A549 (cell line): ENCODE data around the gene BTBD2. TPM values are rescaled to one million over a fixed set of nuclear protein-coding genes. Genes with fewer than 3 reads are reported as not detected.

Experiments used
- ATAC-seq, 2 experiments: fragments of 200-7000 bp in 1 of 2; fragments of >200 bp in 1 of 2; cut with Nextera tagmentation in 1 of 2; cut with Tn5 transposase in 1 of 2; 3 replicates each; pipeline versions ENCODE4 v1.8.0 to v1.9.1; 2018 to 2020; ENCODE audit warnings: mild to moderate bottlenecking in 1 of 2, moderate library complexity in 1 of 2
- CTCF ChIA-PET: fragments of 300-600 bp; sonication (Branson Sonifier 250); formaldehyde crosslinking; extraction: SDS; loops from one replicate; lab custom pipeline; 2021; ENCODE audit warnings: antibody characterized with exemption, inconsistent platforms; lab: Yijun Ruan, JAX
- POLR2A ChIA-PET: fragments of 350-600 bp; formaldehyde crosslinking; extraction: SDS; loops from one replicate; lab custom pipeline; 2021; ENCODE audit warnings: antibody characterized with exemption, inconsistent platforms; lab: Yijun Ruan, JAX
- DNase-seq, 2 experiments: peaks; one replicate each; pipeline versions ENCODE4 v3.0.0 to v3.0.0-alpha.2; 2011 to 2016; ENCODE audit warnings: low read depth in 1 of 2, low spot score in 1 of 2
- FAIRE-seq: peaks from 2 replicates; lab custom pipeline; 2011; peaks lifted over from hg19 to GRCh38; lab: Jason Lieb, UNC
- H3K27ac ChIP-seq, 2 experiments: fragments of >200 bp; sonication (Bioruptor Twin); formaldehyde crosslinking; 3 replicates each; pipeline ENCODE4 v1.5.1; 2016 to 2017
- H3K4me1 ChIP-seq: fragments of >200 bp; sonication (Bioruptor Twin); formaldehyde crosslinking; 3 replicates; pipeline ENCODE4 v1.6.1; 2016
- H3K4me2 ChIP-seq: fragments of >200 bp; sonication (Bioruptor Twin); formaldehyde crosslinking; 3 replicates; pipeline ENCODE4 v1.6.1; 2016
- H3K4me3 ChIP-seq: fragments of >200 bp; sonication (Bioruptor Twin); formaldehyde crosslinking; 3 replicates; pipeline ENCODE4 v1.5.1; 2016
- H3K9me3 ChIP-seq: fragments of >200 bp; sonication (Bioruptor Twin); formaldehyde crosslinking; 3 replicates; pipeline ENCODE4 v1.6.1; 2016
- CHD4 ChIP-seq: fragments of 200-600 bp; sonication (generic); IDR thresholded peaks from 2 replicates; pipeline ENCODE4 v1.6.1; 2016; ENCODE audit warnings: antibody characterized with exemption, mild to moderate bottlenecking, borderline replicate concordance
- CTCF ChIP-seq: fragments of >200 bp; sonication (Bioruptor Twin); formaldehyde crosslinking; IDR thresholded peaks from 3 replicates; pipeline ENCODE4 v1.5.1; 2016
- E2F6 ChIP-seq: IDR thresholded peaks from 2 replicates; pipeline ENCODE4 v1.6.1; 2012; ENCODE audit warnings: low read depth, borderline replicate concordance
- FOSB ChIP-seq: fragments of 250-450 bp; sonication (Bioruptor Pico); IDR thresholded peaks from 2 replicates; pipeline ENCODE4 v1.5.0; 2020; ENCODE audit warnings: mild to moderate bottlenecking, moderate library complexity
- FOXS1 ChIP-seq: fragments of 250-450 bp; sonication (Bioruptor Pico); IDR thresholded peaks from 2 replicates; pipeline ENCODE4 v1.5.0; 2020; ENCODE audit warnings: mild to moderate bottlenecking, moderate library complexity
- HDAC2 ChIP-seq: fragments of 200-600 bp; sonication (generic); IDR thresholded peaks from 2 replicates; pipeline ENCODE4 v1.6.1; 2016
- HMGXB4 ChIP-seq: fragments of 250-450 bp; sonication (Bioruptor Pico); IDR thresholded peaks from 2 replicates; pipeline ENCODE4 v1.5.0; 2021; ENCODE audit warnings: mild to moderate bottlenecking, moderate library complexity, borderline replicate concordance
- HOXB5 ChIP-seq: fragments of 250-450 bp; sonication (Bioruptor Pico); IDR thresholded peaks from 2 replicates; pipeline ENCODE4 v1.5.0; 2020; ENCODE audit warnings: mild to moderate bottlenecking, moderate library complexity
- JUN ChIP-seq, 2 experiments: fragments of >200 bp; sonication (Bioruptor Twin); formaldehyde crosslinking; IDR thresholded peaks; 2 replicates in 1 of 2; 3 replicates in 1 of 2; pipeline ENCODE4 v1.6.1; 2016 to 2017
- KDM1A ChIP-seq: fragments of 200-600 bp; sonication (generic); IDR thresholded peaks from 2 replicates; pipeline ENCODE4 v1.6.1; 2016; ENCODE audit warnings: low read depth, mild to moderate bottlenecking
- MAX ChIP-seq: IDR thresholded peaks from 2 replicates; pipeline ENCODE4 v1.6.1; 2012
- NFE2L2 ChIP-seq: fragments of 150-350 bp; conservative IDR thresholded peaks from 2 replicates; pipeline ENCODE4 v1.6.1; 2014; ENCODE audit warnings: low read length
- NPAS2 ChIP-seq: fragments of 250-450 bp; sonication (Bioruptor Pico); IDR thresholded peaks from 2 replicates; pipeline ENCODE4 v1.8.0; 2022; ENCODE audit warnings: mild to moderate bottlenecking, moderate library complexity, borderline replicate concordance
- PHF8 ChIP-seq: fragments of 200-600 bp; sonication (generic); IDR thresholded peaks from 2 replicates; pipeline ENCODE4 v1.6.1; 2016; ENCODE audit warnings: low read depth, mild to moderate bottlenecking, antibody characterized with exemption, moderate library complexity, borderline replicate concordance
- POLR2A ChIP-seq: IDR thresholded peaks from 2 replicates; pipeline ENCODE4 v1.6.1; 2012; ENCODE audit warnings: mild to moderate bottlenecking, low read length
- RARB ChIP-seq: fragments of 250-450 bp; sonication (Bioruptor Pico); IDR thresholded peaks from 2 replicates; pipeline ENCODE4 v1.8.0; 2021; ENCODE audit warnings: mild to moderate bottlenecking, moderate library complexity
- SMC3 ChIP-seq: fragments of >200 bp; sonication (Bioruptor Twin); formaldehyde crosslinking; IDR thresholded peaks from 3 replicates; pipeline ENCODE4 v1.6.1; 2018; ENCODE audit warnings: inconsistent platforms
- TP53 ChIP-seq: fragments of 250-450 bp; sonication (Bioruptor Pico); IDR thresholded peaks from 2 replicates; pipeline ENCODE4 v1.5.0; 2021; ENCODE audit warnings: mild to moderate bottlenecking, moderate library complexity
- USF2 ChIP-seq: fragments of 450-650 bp; IDR thresholded peaks from 2 replicates; pipeline ENCODE4 v1.6.1; 2014; ENCODE audit warnings: antibody characterized with exemption
- WGBS: methylation state at CpG from one replicate; pipeline ENCODE4 v1.1.6; 2017; ENCODE audit errors: missing lambda C conversion rate; 5-methylcytosine and 5-hydroxymethylcytosine counted together
- polyA plus RNA-seq, 4 experiments: library from polyadenylated mRNA; depleted of rRNA in 3 of 4; stranded (reverse); fragments of >200 nt; fragmentation: RNase III in 1 of 4; extraction: RNeasy Plus Mini Kit Qiagen cat#74134 plus additional on column Dnase treatment in 1 of 4; gene quantifications; 2 replicates in 3 of 4; 3 replicates in 1 of 4; pipeline ENCODE4 v1.2.3, GENCODE V29; 2011 to 2017

BTBD2 gene
- polyA plus RNA-seq, 2 of the 4 experiments (the other 2 are of a cell fraction), result 16.3 to 29.6 TPM

GRCh38 chr19:2056837-2057192 is 41.3 kb upstream of the BTBD2 start:
- CTCF ChIA-PET, result interaction anchor here (0.6 to 3.8 kb wide), 5 partner anchors 10 to 200 kb away, joined by 3 to 24 read pairs (median 3); no protein-coding TSS in a partner anchor
- Histone ChIP-seq H3K9me3 (no peaks in the 10 kb centered on the region), H3K4me1 (peaks cover 62% of the 10 kb centered on the region), H3K4me2 (peak overlapping the region; percentile 100), H3K27ac (peak overlapping the region; percentile 99 to 100), H3K4me3 (no peak overlapping the region)
- ATAC-seq, result no peak
- DNase-seq, result no peak
- FAIRE-seq, result no peak
- POLR2A ChIA-PET, result no interaction called here
- TF ChIP-seq FOXS1 (CRISPR knock-in tag) (no peak), HMGXB4 (CRISPR knock-in tag) (no peak), CHD4 (no peak), NPAS2 (CRISPR knock-in tag) (no peak), E2F6 (no peak), TP53 (CRISPR knock-in tag) (no peak), NFE2L2 (no peak), HOXB5 (CRISPR knock-in tag) (no peak), USF2 (no peak)
- 61% methylated on average over 4 of the region's 5 CpGs for WGBS

- Histone ChIP-seq H3K4me3 (peak overlapping the region; percentile 48), H3K4me1 (peaks cover 66% of the 10 kb centered on the region), H3K4me2 (peak overlapping the region; percentile 100), H3K27ac (peak overlapping the region; percentile 99 to 100), H3K9me3 (no peaks in the 10 kb centered on the region)
- DNase-seq (peak in 1 of 2 experiments; percentile 80), FAIRE-seq (no peak), ATAC-seq (peak; percentile 33 to 42)
- ChIA-PET POLR2A (interaction anchor here (1.1 kb wide), 1 partner anchor 14 kb away, joined by 6 read pairs; no protein-coding TSS in a partner anchor), CTCF (interaction anchor here (0.6 to 3.8 kb wide), 6 partner anchors 9 to 199 kb away, joined by 3 to 24 read pairs (median 3); no protein-coding TSS in a partner anchor)
- 0% methylated on average over 5 of the region's 22 CpGs for WGBS
- TF ChIP-seq MAX (0 out of 2 replicates have a peak, but pooled peaks have one; percentile 26), JUN (IDR thresholded peaks at IDR 0.05) (peak in 1 of 2 experiments; percentile 71; a peak in 3 of 5 replicates), NFE2L2 (no peak), POLR2A (peak; percentile 27; the same call in 1 of the 2 replicates), SMC3 (no peak), PHF8 (no peak), RARB (CRISPR knock-in tag) (no peak), KDM1A (no peak), CTCF (peak; percentile 13; the same call in 2 of the 3 replicates), FOSB (CRISPR knock-in tag) (no peak), HDAC2 (no peak), FOXS1 (CRISPR knock-in tag) (no peak), NPAS2 (CRISPR knock-in tag) (no peak)
- TF ChIP-seq, all 56 proteins: peak for 4
Measured at GRCh38 chr19:2055931-2056836, 40.7 kb upstream of the BTBD2 start.
